HG02981 (cell line): ENCODE data around the gene EPHB2.
"Not testable (repeated sequence)": the region's sequence is repeated elsewhere in the genome, so short reads cannot be mapped to it uniquely, and the experiment has no call there.

Source experiments
- ATAC-seq: cut with Tn5 transposase; IDR thresholded peaks from one replicate; pipeline ENCODE4 v1.9.1; 2021; ENCODE audit warnings: mild to moderate bottlenecking, moderate library complexity; ENCODE audit not compliant: unreplicated experiment

Gene EPHB2

DNA sequence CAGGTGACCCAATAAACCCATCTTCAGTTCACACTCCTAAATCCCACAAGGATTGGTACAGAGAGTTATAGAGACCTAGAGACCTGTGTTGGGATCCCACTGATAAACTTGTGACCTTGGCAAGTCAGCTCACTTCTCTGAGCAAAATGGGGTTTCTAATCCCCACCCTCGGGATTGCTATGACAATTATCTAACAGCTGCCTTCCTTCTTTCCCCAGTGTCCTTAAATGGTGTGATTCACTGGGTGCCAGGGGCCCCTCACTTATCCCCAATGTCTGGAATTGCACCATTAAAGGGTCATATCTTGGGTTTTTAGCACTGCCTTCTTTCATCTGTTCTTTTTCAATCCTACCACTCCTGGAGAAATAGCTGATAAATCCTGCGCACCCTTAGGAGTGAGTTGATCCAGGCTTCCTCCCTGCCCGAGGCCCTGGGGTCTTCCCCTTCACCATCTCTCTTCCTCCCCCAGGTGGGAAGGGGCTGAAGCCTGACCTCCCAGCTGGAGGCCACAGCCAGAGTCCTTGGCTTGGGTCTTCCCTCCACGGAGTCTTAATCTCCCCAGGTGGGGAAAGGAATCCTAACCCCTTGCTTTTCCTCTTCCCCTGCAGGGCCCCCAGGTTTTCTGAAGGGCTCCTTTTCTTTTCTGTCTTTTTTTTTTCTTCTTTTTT is 222.3 kb downstream of the EPHB2 start:
- ATAC-seq, result no peak

DNA sequence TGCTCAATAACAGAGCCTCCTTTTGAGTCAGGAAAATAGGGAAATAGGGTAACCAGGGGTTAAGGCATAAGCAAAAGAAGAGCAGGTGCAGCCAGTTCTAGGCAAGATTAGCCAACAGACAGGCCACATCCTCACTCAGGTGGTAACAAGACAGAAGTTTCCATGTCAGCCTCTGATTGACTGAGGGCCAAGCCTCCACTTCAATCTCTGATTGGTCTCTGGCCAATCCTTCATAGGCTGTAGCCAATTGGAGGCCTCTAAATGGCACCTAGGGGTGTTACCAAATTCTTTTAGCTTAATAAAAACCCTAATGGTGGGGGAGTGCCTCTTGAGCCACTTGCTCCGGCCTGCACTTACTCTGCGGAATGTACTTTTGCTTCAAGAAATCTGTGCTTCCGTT is 224.8 kb downstream of the EPHB2 start:
- ATAC-seq, result no peak

DNA sequence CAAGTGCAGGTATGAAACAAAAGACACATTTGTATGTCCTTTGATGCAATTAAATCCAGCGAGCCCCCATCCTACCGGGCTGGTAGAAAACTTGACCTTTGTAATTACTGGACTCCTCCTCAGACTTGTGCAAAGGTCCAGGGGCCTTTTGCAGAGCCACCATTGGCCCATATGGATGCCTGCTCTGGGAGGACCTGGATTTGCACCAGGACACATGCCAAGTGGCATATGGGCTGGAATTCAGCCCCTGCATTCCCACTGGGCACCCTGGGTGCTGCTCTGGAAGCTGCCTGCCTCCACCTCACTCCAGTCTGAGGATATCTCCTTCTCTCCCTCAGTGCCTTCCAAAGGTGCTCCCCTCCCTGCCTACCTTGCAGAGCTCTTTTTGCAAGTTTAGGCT is 226.0 kb downstream of the EPHB2 start:
- ATAC-seq, result no peak

DNA sequence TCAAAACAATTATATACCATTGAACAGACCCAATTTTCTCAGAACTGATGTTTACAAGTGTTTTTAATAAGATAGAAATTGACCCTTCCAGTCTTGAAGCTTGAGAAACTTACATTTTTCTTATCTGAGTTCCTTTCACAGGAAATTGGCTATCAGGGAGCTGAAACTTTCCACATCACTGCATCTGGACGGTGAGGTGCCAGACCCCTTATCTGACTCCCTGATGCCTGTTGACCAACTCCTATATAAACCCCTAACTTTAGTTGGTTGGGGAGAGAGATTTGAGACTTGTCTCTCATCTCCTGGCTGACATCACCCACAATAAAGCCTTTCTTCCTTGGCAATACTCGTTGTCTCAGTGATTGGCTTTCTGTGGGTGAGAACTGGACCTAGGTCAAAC is 230.6 kb downstream of the EPHB2 start:
- no peak for ATAC-seq

DNA sequence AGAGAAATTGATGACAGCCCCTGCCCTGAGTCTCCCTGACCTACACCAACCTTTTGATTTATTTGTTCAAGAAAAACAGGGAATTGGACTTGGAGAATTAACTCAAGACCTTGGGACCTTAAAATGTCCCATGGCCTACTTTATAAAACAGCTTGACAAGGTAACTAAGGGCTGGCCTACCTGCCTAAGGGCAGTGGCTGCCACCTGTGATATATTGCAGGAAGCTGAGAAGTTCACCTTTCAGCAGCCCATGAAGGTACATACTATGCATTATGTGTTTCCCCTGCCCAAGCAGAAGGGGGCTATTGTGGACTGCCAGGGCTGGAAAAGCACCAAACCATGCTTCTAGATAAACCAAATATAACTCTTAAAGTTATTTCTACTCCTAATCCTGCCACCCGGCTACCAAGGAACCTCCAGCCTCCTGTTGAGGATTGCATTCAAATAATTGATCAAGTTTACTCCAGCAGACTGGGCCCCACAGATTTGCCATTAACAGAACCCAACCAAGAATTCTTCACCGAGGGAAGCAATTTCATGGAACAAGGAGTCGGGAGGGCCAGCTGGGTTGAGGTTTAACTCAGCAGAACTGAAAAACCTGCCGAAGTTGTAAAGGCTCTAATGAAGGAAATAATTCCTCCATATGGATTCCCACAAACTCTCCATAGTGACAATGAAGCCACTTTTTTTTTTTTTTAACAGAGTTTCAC is 233.9 kb downstream of the EPHB2 start:
- no peak for ATAC-seq

DNA sequence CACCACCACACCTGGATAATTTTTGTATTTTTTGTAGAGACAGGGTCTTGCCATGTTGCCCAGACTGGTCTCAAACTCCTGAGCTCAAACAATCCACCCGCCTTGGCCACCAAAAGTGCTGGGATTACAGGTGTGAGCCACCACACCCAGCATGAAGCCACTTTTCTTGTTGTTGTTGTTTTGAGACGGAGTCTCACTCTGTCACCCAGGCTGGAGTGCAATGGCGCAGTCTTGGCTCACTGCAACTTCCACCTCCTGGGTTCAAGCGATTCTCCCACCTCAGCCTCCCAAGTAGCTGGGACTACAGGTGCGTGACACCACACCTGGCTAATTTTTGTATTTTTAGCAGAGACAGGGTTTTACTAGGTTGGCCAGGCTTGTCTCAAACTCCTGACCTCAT is 234.5 kb downstream of the EPHB2 start:
- not testable (repeated sequence) for ATAC-seq

DNA sequence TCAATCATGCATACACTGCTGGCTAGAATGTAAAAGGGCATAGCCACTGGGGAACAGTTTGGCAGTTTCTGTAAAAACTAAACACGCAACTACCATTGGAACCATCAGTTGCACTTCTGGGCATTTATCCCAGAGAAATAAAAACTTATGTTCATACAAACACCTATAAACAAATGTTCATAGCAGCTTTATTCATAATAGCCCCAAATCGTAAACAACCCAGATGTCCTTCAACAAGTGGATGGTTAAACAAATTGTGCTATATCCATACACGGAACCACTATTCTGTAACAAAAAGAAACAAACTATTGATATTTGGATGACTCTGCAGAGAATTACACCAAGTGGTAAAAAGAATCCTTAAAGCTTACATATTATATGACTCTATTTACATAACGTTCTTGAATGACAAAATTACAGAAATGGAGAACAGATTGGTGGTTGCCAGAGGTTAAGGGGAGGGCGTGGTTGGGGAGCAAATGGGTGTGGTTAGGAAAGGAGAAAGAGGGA is 239.2 kb downstream of the EPHB2 start:
- no peak for ATAC-seq

DNA sequence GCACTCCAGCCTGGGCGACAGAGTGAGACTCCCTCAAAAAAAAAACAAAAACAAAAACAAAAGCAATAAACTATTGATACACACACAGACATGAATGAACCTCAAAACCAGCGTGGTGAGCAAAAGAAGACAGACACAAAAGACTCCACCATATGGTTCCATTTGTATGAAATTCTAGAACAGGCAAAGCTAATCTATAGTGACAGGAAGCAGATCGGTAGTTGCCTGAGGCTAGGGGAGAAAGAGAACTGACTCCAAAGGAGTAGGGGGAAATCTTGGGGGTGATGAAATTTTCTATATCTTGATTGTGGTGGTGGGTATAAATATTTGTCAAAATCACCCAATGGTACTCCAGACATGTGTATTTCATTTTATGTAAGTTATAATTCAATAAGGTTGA is 241.2 kb downstream of the EPHB2 start:
- no peak for ATAC-seq

DNA sequence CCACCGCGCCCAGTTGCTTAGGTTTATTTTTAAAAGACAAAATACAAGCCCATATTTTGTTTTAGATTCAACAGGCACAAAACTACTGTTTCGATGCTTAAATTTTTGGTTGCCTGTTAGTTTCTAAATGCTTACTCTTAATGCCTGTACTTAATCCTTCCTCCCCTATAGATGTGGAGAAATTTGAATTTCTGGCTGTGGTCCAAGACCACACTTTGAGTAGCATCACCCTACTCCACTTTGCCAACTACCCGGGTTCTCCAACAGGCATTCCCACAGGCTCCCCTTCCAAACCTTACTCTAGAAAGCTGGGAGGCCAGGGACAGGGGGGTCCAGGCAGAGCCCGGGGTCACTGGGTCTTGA is 242.0 kb downstream of the EPHB2 start:
- no peak for ATAC-seq

DNA sequence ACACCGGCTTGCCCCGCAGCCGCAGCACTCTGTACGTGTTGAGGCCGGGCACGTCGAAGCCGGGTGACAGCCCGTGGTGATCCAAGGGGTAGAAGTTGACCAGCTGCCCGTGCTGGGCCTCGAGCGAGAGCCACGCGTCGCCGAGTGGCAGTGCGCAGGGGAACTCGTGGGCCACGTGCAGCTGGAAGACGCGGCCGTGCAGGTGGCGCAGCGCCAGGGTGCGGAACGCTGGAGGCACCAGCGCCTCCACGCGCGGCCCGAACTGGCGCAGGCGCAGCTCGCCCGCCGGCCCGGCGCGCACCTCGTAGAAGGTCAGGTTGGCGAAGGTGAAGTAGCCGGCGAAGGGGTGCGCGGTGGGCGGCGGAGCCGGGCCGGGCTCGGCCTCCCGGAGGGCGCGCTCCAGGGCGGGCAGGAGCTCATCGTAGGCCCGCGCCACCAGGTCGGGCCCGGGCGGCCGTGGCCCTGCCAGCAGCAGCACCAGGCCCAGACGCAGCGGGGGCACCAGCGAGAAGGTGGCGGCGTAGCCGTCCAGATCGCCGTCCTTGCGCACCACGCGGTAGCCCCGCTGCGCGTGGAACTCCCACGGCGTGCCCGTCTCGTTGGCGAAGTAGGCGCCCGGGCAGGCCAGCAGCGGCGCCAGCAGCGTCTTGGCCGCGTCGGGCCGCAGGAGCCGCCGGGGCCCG is 242.6 kb downstream of the EPHB2 start:
- ATAC-seq, result no peak

DNA sequence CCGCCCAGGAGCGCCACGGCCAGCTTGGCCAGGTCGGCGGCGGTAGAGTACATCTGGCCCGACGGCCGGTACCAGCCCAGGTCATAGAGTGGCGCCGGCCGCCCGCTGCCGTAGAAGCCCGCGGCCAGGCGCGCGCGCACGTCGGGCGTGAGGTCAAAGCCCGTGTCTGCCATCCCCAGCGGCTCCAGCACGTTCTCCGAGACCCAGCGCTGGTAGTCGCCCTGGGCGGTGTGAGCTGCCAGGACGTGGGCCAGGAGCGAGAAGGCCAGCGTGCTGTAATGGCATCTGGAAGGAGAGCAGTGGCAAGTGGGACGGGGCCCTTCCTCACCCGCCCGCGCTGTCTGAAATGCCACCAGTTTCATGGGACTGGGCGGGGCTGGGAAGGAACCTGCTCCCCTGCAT is 243.1 kb downstream of the EPHB2 start:
- ATAC-seq, result no peak

DNA sequence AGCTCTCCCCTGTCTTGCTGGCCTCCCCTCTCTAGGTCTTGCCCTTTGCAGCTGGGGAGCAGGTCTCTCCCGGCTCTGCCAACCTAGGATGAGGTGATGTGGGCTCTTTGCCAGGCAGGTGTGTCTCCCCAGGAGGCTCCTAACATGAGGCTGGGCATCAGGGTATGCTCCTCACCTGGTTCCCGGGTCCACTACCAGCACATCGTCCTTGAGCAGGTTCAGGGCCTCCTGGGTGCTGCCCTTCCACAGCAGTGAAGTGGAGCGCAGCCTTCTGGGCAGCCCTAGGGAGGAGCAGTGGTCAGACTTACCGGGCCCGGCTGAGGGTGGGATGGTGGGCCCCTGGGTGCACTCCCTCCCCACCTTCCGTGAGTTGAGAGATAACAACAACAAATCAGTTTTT is 244.5 kb downstream of the EPHB2 start:
- no peak for ATAC-seq

DNA sequence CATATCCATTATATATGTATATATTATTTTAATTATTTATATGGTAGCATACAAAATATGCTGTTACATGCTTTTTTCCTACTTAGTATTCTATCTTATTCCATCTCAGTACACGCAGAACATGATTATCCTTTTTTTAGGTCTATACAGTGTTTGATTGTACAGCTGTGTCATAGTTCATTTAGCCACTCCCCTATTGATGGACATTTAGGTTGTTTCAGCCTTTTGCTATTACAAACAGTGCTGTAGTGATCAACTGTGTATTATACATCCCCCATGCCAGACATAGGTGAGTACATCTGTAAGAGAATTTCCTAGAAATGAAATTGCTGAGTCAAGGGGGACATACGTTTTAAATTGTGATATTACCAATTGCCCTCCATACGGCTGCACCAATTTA is 246.4 kb downstream of the EPHB2 start:
- ATAC-seq, result no peak

DNA sequence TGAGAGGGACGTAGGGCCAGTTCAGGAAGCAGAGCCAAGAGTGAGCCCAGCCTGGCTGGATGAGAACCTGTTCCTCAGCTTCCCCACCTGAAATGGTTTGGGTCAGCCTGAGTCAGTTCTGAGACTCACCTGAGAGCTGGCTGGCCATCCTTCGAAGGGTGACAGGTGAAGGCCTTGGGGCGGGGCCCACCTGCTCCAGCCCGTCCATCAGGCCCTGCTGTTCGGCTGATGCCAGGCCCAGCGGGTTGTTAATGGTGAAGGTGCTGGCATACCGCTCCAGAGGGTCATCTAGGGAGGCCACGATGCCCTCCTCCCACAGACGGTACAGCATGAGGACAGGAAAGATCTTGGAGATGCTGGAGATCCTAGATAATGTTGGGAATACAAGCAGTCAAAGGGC is 247.9 kb downstream of the EPHB2 start:
- no peak for ATAC-seq

DNA sequence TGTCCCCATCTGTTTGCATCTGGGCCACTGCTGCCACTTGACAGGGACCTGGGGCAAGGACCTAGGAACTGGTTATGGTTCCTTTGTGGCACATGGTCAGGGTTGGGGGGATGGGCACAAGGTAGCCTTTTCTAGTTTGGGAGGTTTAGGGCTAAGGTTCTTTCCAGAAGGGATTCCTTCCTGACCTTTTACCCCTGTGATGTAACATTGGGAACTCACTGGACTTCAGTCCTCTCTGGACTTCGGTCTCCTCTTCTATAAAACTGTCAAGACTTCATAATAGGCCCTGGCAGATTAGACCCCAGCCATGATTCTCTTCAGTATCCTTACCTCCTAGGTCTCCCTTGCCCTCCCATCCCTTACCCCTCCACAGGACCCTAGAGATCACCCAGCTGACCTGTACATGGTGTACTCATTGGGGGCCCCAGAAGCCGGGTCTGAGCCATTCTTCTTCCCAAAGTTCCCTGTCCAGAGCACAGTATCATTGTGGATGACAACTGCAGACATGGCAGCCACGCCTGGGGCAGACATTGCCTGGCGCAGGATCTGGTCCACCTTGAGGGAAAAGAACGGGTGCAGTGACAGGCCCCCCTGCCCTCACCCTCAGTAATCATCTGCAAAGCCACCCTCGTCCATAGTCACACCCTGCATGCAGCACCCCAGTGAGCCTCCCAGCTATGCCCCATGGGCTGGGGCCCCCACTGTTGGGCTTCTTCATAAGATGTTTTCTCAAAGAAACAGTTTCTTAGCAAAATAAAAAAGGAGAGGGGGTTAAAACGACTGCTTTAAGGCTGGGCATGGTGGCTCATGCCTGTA is 249.1 kb downstream of the EPHB2 start:
- no peak for ATAC-seq

DNA sequence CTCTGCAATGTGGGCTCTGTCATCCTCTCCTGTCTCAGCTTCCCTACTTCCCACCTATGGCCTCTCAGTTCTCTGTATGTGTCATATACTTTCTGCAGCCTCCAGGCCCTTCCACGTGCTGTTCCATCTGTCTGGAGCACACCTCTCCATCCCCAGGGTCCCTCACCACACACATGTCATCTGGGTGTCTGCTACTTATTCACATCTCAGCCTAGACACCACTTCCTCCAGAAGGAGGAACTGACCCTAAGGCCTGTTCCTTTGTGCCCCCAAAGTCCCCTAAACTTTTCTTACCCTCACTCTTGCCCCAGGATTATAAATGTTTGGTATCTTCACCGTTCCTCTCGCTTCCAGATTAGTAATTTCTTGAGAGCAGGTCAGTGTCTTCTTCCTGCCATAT is 251.9 kb downstream of the EPHB2 start:
- no peak for ATAC-seq

DNA sequence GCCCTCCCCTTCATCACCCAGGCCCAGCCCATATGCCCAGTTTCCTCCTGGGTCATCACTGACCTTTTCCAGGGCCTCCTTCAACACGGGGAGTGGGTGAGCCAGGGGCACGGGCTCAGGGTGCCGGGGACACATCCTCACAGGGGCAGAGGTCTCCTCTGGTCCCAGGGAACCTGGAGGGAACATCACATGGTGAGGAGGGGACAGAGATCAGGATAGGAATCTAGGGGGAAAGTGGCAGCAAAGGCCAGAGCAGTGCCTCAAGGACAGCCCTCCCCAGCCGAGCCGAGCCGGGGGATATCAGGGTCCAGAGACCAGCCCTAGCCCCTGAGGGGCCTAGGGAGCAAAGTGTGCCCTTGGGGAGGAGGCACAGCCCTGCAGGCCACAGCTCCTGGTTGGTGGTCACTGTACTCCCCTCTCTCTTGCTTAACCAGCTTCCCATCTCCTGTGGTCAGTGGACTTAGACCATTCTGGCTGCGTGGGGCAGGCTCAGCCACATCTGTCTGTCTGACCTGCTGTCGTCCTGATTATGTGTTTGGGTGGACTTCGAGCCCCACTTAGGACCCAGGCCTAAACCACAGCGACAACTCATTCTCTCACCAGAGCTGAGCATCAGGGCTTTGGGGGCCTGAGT is 252.5 kb downstream of the EPHB2 start:
- no peak for ATAC-seq

DNA sequence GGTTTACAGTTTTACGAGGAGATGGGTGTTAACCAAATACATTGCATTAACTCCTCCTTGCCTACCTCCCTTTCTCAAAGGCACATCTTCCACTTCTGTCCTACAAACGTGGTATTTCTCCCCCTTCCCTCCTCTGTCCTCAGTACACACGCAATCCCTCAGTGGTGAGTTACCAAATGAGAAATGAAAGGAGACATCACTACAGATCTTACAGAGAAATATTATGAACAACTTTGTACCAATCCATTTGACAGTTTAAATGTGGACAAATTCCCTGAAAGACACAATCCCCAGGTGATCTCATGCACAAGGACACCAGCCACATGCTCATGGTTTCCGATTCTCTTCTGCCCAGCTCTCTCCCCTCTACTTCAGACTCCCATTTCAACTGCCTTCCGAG is 255.7 kb downstream of the EPHB2 start:
- no peak for ATAC-seq

DNA sequence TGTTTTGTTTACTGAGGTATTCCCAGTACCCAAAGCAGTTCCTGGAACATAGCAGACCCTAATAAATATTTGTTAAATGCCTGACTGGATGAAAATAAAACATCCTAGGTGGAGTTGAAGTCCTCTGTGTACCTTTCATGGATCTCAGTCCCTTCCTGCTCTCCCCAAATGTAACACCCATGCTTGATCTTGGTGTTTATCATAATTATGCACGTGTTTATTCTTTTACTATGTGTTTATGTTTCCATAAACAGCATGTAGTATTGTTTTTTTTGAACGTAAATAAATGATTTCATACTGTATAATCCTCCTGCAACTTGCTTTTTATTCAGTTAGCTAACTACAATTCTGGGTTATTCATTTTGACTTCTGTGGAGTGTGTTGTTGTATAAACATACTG is 257.2 kb downstream of the EPHB2 start:
- ATAC-seq, result no peak

DNA sequence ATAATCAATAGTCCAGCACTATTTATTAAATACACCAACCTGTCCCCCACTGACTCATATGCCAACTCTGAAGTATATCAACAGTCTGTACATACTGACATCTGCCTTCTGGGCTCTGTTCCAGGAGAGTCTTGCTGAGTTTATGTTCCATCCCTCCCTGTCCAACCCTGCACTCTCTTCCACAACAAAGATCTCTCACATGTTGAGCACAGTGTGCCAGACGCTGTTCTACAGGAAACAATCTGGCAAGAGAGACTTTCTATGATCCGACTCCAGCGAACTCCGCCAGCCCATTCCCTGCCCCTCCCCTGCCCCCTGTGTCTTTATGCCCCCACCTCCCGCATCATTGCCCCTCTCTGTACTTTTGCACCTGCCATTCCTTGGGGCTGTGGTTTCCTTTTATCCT is 258.7 kb downstream of the EPHB2 start:
- no peak for ATAC-seq

DNA sequence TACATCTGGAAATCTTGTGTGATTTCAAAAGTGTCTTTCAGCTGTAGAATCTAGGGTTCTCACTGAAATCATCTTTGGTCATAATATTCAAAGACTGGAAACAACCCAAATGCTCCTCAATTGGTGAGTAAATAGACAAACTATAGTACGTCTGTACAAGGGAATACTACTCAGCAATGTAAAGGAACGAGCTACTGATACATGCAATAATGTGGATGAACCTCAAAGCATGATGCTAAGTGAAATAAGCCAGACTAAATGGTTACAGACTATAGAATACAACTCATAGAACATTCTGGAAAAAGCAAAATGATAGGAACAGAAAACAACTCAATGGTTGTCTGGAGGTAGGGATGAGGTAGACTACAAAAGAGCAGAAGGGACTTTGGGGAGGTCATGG is 259.5 kb downstream of the EPHB2 start:
- ATAC-seq, result no peak
